Fibroblast of villous mesenchyme (primary cell): Measurements from ENCODE around the gene AKT1S1. TPM values are rescaled to one million over a fixed set of nuclear protein-coding genes. Genes with fewer than 3 reads are reported as not detected.
A peak's percentile ranks its signal among the peaks of the same experiment; 100 is the strongest.

ENCODE experiments used
- DNase-seq: peaks from one replicate; pipeline ENCODE4 v3.0.0-alpha.2; 2010; ENCODE audit warnings: low read depth
- H3K4me3 ChIP-seq: 2 replicates; pipeline ENCODE4 v1.5.1; 2011; ENCODE audit warnings: low read depth, mild to moderate bottlenecking, low read length
- total RNA-seq: library from RNA; depleted of rRNA; stranded (reverse); fragments of >200 nt; gene quantifications from 2 replicates; pipeline ENCODE4 v1.2.3, GENCODE V29; 2012
- TF ChIP-seq, protein P1 (sequence below): IDR thresholded peaks from 2 replicates; pipeline ENCODE4 v1.5.1; 2012; ENCODE audit warnings: low read depth, mild to moderate bottlenecking, low read length; ENCODE audit not compliant: insufficient read depth

The AKT1S1 gene
- total RNA-seq, 1 donor = 12.5 TPM

- H3K4me3 ChIP-seq = no peak overlapping the region
- TF ChIP-seq, protein P1, sequence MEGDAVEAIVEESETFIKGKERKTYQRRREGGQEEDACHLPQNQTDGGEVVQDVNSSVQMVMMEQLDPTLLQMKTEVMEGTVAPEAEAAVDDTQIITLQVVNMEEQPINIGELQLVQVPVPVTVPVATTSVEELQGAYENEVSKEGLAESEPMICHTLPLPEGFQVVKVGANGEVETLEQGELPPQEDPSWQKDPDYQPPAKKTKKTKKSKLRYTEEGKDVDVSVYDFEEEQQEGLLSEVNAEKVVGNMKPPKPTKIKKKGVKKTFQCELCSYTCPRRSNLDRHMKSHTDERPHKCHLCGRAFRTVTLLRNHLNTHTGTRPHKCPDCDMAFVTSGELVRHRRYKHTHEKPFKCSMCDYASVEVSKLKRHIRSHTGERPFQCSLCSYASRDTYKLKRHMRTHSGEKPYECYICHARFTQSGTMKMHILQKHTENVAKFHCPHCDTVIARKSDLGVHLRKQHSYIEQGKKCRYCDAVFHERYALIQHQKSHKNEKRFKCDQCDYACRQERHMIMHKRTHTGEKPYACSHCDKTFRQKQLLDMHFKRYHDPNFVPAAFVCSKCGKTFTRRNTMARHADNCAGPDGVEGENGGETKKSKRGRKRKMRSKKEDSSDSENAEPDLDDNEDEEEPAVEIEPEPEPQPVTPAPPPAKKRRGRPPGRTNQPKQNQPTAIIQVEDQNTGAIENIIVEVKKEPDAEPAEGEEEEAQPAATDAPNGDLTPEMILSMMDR = no peak
- no peak for DNase-seq
Measured at GRCh38 chr19:49872245-49873128, 4.7 kb downstream of the AKT1S1 start.

DNA sequence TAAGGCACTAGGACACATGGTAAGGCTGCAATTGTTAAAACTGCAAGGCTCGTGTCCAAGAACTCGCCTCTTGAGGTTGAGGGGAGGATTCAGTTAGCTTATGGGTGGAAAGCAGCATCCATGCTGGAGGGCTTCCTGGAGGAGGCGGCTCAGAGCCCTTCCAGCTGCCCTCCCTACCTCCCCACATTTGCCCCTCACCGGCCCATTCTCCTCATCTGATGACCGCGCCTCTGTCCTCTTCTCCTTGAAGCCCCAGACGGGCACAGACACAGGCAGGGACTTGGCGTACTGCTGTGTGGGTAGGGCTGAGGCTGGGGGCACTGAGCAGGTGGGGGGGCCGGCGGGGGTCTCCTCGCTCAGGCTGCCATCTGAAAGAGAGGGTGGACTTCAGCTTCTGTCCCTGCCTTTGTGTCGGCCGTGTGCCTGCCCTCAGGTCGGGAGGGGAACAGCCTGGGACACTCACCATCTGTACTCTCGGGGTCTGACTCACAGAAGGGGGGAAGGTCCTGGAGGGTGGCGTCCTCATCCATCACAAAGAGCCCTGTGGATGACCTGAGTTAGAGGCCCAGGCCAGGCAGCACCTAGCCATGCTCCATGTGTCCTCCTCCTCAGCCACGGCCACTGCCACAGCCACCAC is 5.7 kb downstream of the AKT1S1 start:
- no peak overlapping the region for H3K4me3 ChIP-seq
- no peak for DNase-seq
- TF ChIP-seq, protein P1 = no peak

DNA sequence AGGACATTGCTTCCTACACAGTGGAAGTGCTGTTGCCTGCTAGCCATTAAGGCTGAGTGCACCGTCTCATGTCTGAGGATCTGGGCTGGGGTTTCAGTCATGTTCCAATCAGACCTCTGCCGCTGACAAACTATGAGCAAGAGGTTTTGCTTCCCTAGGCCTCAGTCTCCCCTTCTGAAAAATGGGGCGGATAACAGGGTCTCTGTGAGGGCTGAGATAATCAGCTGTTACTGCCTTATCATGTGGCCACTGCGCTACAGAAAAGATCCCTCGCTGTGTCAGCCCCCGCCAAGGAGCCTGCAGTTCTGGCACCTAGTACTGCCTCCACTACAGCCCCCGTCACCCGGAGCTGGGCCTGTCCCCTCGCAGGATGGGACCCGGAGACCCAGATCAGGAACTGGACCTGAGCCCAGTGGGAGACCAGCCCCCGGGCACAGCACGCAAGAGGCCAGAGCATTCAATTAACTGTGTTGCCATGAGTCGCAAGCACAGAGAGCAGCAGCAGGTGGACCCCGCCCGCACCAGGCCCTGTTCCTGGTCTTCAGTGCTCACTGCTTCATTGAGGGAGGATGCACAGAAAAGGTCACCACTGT is 6.8 kb downstream of the AKT1S1 start:
- TF ChIP-seq, protein P1 = no peak
- DNase-seq = no peak
- peak overlapping the region; percentile 57 for H3K4me3 ChIP-seq

- TF ChIP-seq, protein P1 = no peak
- H3K4me3 ChIP-seq = peak overlapping the region; percentile 57
- DNase-seq = peak; percentile 100
Measured at GRCh38 chr19:49869484-49870308, 7.5 kb downstream of the AKT1S1 start.

DNA sequence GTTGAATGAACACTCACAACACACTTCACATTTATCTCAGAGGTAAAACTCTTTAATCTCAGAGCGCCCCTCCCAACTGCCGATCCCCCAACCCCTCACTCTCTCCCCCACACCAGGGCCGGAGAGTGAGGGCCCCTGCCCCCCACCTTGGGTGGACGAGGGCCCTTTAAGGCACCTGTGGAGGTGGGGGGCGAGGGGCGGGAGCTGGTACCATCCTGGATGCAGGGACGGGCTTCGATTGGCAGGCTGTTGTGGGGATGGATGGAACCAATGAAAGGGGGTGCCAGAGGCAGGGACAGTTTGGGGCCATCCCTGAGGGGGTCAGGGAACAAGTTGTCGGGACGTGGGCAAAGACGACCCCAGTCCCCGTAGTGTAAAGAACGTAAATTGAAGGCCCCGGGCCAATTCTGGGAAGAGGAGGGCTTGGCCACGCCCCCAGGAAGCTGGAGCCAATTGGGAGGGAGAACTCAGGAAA is 8.1 kb downstream of the AKT1S1 start:
- H3K4me3 ChIP-seq = peak overlapping the region; percentile 51
- no peak for DNase-seq
- TF ChIP-seq, protein P1 = no peak
